ENCODE results near the gene ZNF304.

GRCh38 chr19:57324992-57325391 lies 26.1 kb upstream of the ZNF304 start:
- TF ChIP-seq IKZF3 (tag by site-specific recombination; IDR thresholded peaks at IDR 0.05) (no peak), SP2 (tag by site-specific recombination; IDR thresholded peaks at IDR 0.05) (no peak), REST (tag by site-specific recombination; IDR thresholded peaks at IDR 0.05) (no peak), CTCF (tag by site-specific recombination; IDR thresholded peaks at IDR 0.05) (no peak), YY1 (tag by site-specific recombination; IDR thresholded peaks at IDR 0.05) (no peak), TSHZ1 (tag by site-specific recombination; IDR thresholded peaks at IDR 0.05; ENCODE audit: borderline replicate concordance) (no peak), ZNF280C (tag by site-specific recombination; IDR thresholded peaks at IDR 0.05) (no peak), BCL11A (tag by site-specific recombination; IDR thresholded peaks at IDR 0.05; ENCODE audit: low read depth) (no peak), REPIN1 (tag by site-specific recombination; IDR thresholded peaks at IDR 0.05; ENCODE audit: low read depth) (no peak), EGR2 (tag by site-specific recombination; IDR thresholded peaks at IDR 0.05; ENCODE audit: low read depth) (no peak), ZNF510 (tag by site-specific recombination; IDR thresholded peaks at IDR 0.05; ENCODE audit: insufficient replicate concordance) (no peak), ZNF311 (tag by site-specific recombination; IDR thresholded peaks at IDR 0.05; ENCODE audit: borderline replicate concordance) (no peak), ZBTB10 (tag by site-specific recombination; IDR thresholded peaks at IDR 0.05) (no peak), ZNF785 (tag by site-specific recombination; IDR thresholded peaks at IDR 0.05) (no peak)
